ENCODE measurements around the gene ZNF625.

Gene ZNF625

GRCh38 chr19:12141405-12141736, 15.2 kb downstream of the ZNF625 start:
- no peak overlapping the region for H2AFZ ChIP-seq (ENCODE audit: low read length)
- H3K9me3 ChIP-seq (ENCODE audit: insufficient read depth, low read depth, low read length), result no peaks in the 10 kb centered on the region; the same call in 1 of the 2 replicates
- H3K9ac ChIP-seq (ENCODE audit: low read depth, low read length, poor library complexity, severe bottlenecking), result no peak overlapping the region
- no peaks in the 10 kb centered on the region for H3K9me2 ChIP-seq (replicated peaks; ENCODE audit: low read depth, low read length)
- no peak overlapping the region for H3K4me3 ChIP-seq (ENCODE audit: low read length, poor library complexity, severe bottlenecking)
- H3K36me3 ChIP-seq (ENCODE audit: insufficient read depth, low read length), result peaks cover 16% of the 10 kb centered on the region; the same call in 1 of the 2 replicates
- H3K4me2 ChIP-seq (ENCODE audit: low read depth, low read length, poor library complexity, severe bottlenecking), result no peak overlapping the region
- TF ChIP-seq, protein P1, sequence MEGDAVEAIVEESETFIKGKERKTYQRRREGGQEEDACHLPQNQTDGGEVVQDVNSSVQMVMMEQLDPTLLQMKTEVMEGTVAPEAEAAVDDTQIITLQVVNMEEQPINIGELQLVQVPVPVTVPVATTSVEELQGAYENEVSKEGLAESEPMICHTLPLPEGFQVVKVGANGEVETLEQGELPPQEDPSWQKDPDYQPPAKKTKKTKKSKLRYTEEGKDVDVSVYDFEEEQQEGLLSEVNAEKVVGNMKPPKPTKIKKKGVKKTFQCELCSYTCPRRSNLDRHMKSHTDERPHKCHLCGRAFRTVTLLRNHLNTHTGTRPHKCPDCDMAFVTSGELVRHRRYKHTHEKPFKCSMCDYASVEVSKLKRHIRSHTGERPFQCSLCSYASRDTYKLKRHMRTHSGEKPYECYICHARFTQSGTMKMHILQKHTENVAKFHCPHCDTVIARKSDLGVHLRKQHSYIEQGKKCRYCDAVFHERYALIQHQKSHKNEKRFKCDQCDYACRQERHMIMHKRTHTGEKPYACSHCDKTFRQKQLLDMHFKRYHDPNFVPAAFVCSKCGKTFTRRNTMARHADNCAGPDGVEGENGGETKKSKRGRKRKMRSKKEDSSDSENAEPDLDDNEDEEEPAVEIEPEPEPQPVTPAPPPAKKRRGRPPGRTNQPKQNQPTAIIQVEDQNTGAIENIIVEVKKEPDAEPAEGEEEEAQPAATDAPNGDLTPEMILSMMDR (conservative IDR thresholded peaks at IDR 0.05; ENCODE audit: low read length), result no peak
- no peak for TF ChIP-seq EZH2phosphoT487 (IDR thresholded peaks at IDR 0.05; ENCODE audit: borderline replicate concordance)
- H3K4me1 ChIP-seq (ENCODE audit: insufficient read depth, low read length, poor library complexity, severe bottlenecking), result peaks cover 28% of the 10 kb centered on the region
- H4K20me1 ChIP-seq (ENCODE audit: insufficient read depth, low read length, poor library complexity, severe bottlenecking), result no peaks in the 10 kb centered on the region
- no peaks in the 10 kb centered on the region for H3K27me3 ChIP-seq (ENCODE audit: insufficient read depth, low read length, poor library complexity, severe bottlenecking)
- peaks cover 23% of the 10 kb centered on the region for H3K79me2 ChIP-seq (ENCODE audit: insufficient read depth, low read length)
- no peaks in the 10 kb centered on the region for H3F3A ChIP-seq (ENCODE audit: low read depth)

DNA sequence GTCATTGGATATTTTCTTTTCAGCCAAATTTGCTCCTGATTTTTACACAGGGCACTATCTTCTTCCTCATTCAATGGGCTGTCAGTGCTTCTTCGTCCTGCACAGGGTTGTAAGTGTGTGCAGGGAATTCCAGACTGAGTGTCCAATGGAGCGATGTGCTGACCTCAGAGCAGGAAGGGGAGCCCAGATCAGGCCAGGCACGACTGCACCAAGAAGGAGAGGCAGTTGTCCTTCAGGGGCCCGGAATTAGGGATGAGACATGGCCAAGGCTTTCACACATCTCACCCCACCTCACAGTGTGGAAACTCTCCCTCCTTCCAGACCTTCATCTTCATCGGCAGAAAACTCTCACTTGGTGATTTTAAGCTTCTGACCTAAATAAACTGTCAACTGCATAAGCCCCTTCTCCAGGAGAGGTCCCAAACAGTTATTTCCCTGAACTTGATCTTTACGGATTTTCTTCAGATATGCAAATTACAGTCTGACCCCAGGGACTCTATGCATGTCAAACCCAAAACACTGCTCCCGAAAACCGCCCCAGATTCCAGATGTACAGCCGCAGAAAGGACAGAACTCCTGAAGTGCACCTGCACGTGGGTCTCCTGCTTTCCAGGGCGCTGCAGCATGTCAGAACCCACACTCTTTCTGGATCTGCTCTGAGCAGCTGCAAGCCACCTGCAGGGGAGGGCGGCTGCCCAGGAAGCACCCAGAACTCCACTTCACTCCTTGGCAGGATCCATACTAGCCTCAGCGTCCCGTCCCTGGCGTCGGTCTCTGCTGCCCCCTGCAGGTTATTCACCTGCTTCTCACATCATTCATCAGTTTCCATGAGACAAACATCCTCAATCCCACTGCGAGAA, 15.8 kb downstream of the ZNF625 start:
- peaks cover 10% of the 10 kb centered on the region; the same call in 1 of the 2 replicates for H3K36me3 ChIP-seq (ENCODE audit: insufficient read depth, low read length)
- peak overlapping the region; percentile 49 for H2AFZ ChIP-seq (ENCODE audit: low read length)
- peaks cover 23% of the 10 kb centered on the region for H3K79me2 ChIP-seq (ENCODE audit: insufficient read depth, low read length)
- peak overlapping the region; percentile 97 for H3K4me2 ChIP-seq (ENCODE audit: low read depth, low read length, poor library complexity, severe bottlenecking)
- no peaks in the 10 kb centered on the region for H3F3A ChIP-seq (ENCODE audit: low read depth)
- peaks cover 28% of the 10 kb centered on the region for H3K4me1 ChIP-seq (ENCODE audit: insufficient read depth, low read length, poor library complexity, severe bottlenecking)
- peak overlapping the region; percentile 96 for H3K4me3 ChIP-seq (ENCODE audit: low read length, poor library complexity, severe bottlenecking)
- TF ChIP-seq, protein P1 (conservative IDR thresholded peaks at IDR 0.05; ENCODE audit: low read length), result peak; percentile 94
- TF ChIP-seq EZH2phosphoT487 (IDR thresholded peaks at IDR 0.05; ENCODE audit: borderline replicate concordance), result no peak
- no peaks in the 10 kb centered on the region for H3K9me2 ChIP-seq (replicated peaks; ENCODE audit: low read depth, low read length)
- no peaks in the 10 kb centered on the region for H3K27me3 ChIP-seq (ENCODE audit: insufficient read depth, low read length, poor library complexity, severe bottlenecking)
- H4K20me1 ChIP-seq (ENCODE audit: insufficient read depth, low read length, poor library complexity, severe bottlenecking), result no peaks in the 10 kb centered on the region
- no peaks in the 10 kb centered on the region; the same call in 1 of the 2 replicates for H3K9me3 ChIP-seq (ENCODE audit: insufficient read depth, low read depth, low read length)
- peak overlapping the region; percentile 84 for H3K9ac ChIP-seq (ENCODE audit: low read depth, low read length, poor library complexity, severe bottlenecking)

DNA sequence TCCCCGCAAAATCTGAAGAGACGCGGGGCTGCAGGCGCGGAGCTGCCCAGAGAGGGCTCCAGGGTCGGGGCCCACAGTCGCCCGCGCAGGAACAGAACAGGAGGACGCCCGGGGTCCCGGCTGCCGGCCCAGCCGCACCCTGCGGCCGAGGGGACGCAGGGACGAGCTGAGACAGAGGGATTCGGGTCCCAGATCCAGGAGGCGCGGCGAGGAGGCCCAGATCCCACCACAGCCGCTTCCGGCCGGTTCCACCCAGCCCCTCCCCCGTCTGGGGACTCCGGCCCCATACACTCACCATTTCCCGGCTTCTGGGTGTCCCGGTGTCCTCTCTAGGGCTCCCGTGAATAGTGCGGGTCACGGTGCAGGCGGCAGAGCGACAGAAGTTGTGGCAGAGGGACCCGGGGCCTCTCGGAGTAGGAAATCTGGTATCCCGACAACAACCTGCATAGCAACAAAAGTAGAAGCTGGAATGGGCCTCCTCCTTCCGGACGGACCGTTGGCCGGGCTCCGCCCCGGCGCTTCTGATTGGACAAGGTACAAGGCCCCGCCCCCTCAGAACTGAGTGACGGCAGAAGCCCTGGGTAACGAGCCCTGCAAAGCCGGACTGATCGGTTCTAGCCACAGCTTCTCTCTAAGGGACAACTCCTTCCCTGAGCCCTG, 16.5 kb downstream of the ZNF625 start, which contains the start of gene ZNF20:
ZNF20 (minus strand) TSS at position 466 of the 660 bp plus-strand sequence; CDS start at position 298, 168 bp downstream.
- TF ChIP-seq, protein P1 (conservative IDR thresholded peaks at IDR 0.05; ENCODE audit: low read length), result no peak
- TF ChIP-seq EZH2phosphoT487 (IDR thresholded peaks at IDR 0.05; ENCODE audit: borderline replicate concordance), result no peak
- peaks cover 23% of the 10 kb centered on the region for H3K79me2 ChIP-seq (ENCODE audit: insufficient read depth, low read length)

More for the DNA sequence above, 16.5 kb downstream of the ZNF625 start, which contains the start of gene ZNF20:
- H3K4me1 ChIP-seq (ENCODE audit: insufficient read depth, low read length, poor library complexity, severe bottlenecking), result peaks cover 28% of the 10 kb centered on the region
- peak within 1 kb of the TSS; percentile 96 for H3K4me3 ChIP-seq (ENCODE audit: low read length, poor library complexity, severe bottlenecking)
- peak within 1 kb of the TSS; percentile 96 for H2AFZ ChIP-seq (ENCODE audit: low read length)
- H4K20me1 ChIP-seq (ENCODE audit: insufficient read depth, low read length, poor library complexity, severe bottlenecking), result no peaks in the 10 kb centered on the region
- no peaks in the 10 kb centered on the region for H3F3A ChIP-seq (ENCODE audit: low read depth)
- H3K9me3 ChIP-seq (ENCODE audit: insufficient read depth, low read depth, low read length), result no peaks in the 10 kb centered on the region
- peak within 1 kb of the TSS; percentile 97 for H3K4me2 ChIP-seq (ENCODE audit: low read depth, low read length, poor library complexity, severe bottlenecking)
- no peaks in the 10 kb centered on the region for H3K9me2 ChIP-seq (replicated peaks; ENCODE audit: low read depth, low read length)
- peaks cover 8% of the 10 kb centered on the region; the same call in 1 of the 2 replicates for H3K36me3 ChIP-seq (ENCODE audit: insufficient read depth, low read length)
- peak within 1 kb of the TSS; percentile 84 for H3K9ac ChIP-seq (ENCODE audit: low read depth, low read length, poor library complexity, severe bottlenecking)
- no peaks in the 10 kb centered on the region for H3K27me3 ChIP-seq (ENCODE audit: insufficient read depth, low read length, poor library complexity, severe bottlenecking)

Data from Loucy (cell line).